ENCODE results near the gene BAIAP2L2.

Gene BAIAP2L2

DNA sequence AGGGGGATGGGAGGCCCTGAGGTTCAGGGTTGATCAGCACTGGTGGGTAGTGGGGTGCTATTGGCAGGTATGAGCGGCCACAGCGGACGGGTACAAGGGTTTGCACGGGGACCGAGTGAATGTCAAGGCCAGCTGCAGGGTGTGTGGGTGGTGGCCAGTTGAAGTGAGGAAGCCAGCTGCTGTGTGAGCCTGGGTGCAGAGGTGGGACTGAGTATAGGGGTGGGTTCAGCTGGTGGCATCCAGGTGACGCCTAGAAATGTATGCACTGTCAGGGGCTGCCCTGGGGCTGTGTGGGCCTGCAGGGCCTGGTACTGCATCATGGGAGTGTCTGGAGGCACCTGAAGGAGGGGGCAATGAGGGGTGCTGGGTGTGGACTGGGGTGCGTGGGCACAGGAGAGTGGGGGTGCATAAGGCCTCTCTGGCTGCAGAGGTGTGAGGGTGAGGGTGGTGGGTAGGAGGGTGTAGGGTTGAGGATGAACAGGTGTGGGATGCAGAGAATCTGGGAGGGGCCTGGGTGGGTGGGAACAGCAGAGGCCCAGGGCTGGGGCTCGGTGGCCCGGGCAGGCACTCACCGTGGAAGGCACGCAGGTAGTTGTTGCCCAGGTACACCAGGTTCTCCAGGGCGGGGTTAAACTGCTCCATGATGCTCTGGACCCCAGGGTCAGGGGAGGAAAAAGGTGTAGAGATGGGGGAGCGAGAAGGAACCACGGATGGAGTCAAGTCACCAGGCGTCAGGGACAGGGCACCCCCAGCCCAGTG is 1.7 kb downstream of the BAIAP2L2 start:
- Histone ChIP-seq H3K4me1 (ENCODE audit: control insufficient read depth in 2 of 2, insufficient read depth in 2 of 2, low read length in 2 of 2) (peaks cover 39 to 54% of the 10 kb centered on the region in 2 donors), H3K9ac (ENCODE audit: low read depth in 1 of 2, low read length in 2 of 2) (peak overlapping the region; percentile 32 to 50), H3K9me3 (ENCODE audit: control insufficient read depth in 2 of 2, low read length in 2 of 2) (no peaks in the 10 kb centered on the region), H3K27me3 (ENCODE audit: control insufficient read depth in 2 of 2, insufficient read depth in 2 of 2, low read length in 2 of 2) (no peaks in the 10 kb centered on the region), H3K4me3 (ENCODE audit: low read length in 2 of 2) (peak overlapping the region in 1 of 2 donors; percentile 82), H3K27ac (ENCODE audit: low read depth in 2 of 2, low read length in 2 of 2) (peak overlapping the region; percentile 98 to 99), H3K36me3 (ENCODE audit: control insufficient read depth in 2 of 2, insufficient read depth in 2 of 2, low read length in 2 of 2) (peaks cover 13 to 20% of the 10 kb centered on the region in 2 donors)

DNA sequence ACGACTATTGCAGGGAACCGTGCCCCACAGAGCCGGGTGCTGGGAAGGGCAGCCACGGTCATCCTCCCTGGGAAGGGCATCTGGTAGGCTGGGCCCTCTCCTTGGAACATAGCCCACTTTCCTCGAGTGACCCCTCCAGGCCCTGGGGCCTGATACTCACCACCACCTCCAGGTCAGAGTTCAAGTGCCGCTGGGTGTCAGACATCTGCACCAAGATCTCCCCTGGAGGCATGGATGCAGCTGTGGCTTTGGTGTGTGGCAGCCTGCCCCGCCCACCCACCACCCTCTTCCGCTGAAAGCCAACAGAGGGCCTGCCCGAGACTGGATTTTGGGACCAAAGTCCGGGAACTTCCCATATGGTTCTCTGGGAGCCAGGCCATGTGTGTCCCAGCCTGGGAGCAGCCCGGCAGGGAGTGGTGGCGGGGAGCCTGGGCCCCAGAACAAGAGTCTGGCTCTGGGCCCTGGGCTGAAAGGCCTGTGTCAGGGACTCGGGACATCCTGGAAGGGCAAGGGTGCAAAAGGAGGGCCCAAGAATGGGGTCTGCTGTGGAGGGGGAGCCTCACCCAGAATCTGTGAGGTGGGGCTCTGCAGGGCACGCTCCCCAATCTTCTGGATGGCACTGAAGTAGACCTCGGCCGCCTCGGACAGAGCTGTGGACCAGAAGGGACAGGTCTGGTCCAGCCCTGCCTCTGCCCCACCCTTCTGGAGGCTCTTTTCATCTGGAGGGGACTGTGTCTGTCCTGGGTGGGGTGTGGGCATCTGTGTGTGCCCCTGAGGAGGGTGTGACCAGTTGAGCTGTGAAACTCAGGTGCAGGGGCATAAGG is 2.6 kb downstream of the BAIAP2L2 start:
- H3K27ac ChIP-seq (ENCODE audit: low read depth in 2 of 2, low read length in 2 of 2): peak overlapping the region; percentile 98 to 99
- no peaks in the 10 kb centered on the region for H3K9me3 ChIP-seq (ENCODE audit: control insufficient read depth in 2 of 2, low read length in 2 of 2)
- H3K36me3 ChIP-seq (ENCODE audit: control insufficient read depth in 2 of 2, insufficient read depth in 2 of 2, low read length in 2 of 2): peaks cover 13 to 20% of the 10 kb centered on the region in 2 donors
- H3K4me1 ChIP-seq (ENCODE audit: control insufficient read depth in 2 of 2, insufficient read depth in 2 of 2, low read length in 2 of 2): peaks cover 39 to 54% of the 10 kb centered on the region in 2 donors
- H3K27me3 ChIP-seq (ENCODE audit: control insufficient read depth in 2 of 2, insufficient read depth in 2 of 2, low read length in 2 of 2): no peaks in the 10 kb centered on the region
- no peak overlapping the region for H3K4me3 ChIP-seq (ENCODE audit: low read length in 2 of 2)
- H3K9ac ChIP-seq (ENCODE audit: low read depth in 1 of 2, low read length in 2 of 2): peak overlapping the region; percentile 32 to 50

DNA sequence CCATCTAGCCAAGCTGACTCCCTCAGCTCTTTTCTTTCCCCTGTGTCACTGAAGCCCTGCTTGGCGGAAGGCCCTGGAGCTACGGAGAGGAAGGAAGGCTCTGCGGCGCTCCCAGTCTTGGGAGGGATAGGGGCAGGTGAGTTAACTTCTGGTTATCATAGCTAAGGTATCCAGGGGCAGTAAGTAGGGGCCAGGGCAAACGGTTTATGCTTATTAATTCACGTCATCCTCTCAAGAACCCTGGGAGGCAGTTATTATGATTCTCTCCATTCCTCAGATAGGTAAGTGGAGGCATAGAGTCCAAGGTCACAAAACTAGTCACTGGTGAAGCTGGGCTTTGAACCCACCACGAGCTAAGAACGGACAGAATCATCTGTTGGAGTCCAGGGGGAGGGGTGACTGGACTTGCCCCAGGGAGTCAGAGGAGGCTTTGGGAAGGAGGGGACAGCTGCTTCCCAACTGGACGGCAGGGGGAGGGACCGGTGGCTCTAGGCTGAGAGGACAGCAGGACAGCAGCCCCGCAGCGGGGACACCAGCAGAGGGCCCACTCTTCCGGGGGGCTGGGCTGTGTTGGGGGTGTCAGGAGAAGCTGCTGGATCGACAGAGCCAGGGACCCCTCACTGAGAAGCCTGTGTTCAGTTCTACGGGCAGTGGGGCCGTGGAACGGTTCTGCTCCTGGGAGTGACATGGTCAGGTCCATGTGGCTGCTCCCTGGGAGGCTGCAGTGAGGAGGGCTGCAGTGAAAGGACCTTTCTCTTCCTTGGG is 3.5 kb downstream of the BAIAP2L2 start:
- H3K4me3 ChIP-seq (ENCODE audit: low read length in 2 of 2): no peak overlapping the region
- H3K36me3 ChIP-seq (ENCODE audit: control insufficient read depth in 2 of 2, insufficient read depth in 2 of 2, low read length in 2 of 2): peaks cover 13 to 20% of the 10 kb centered on the region in 2 donors
- no peaks in the 10 kb centered on the region for H3K9me3 ChIP-seq (ENCODE audit: control insufficient read depth in 2 of 2, low read length in 2 of 2)
- H3K9ac ChIP-seq (ENCODE audit: low read depth in 1 of 2, low read length in 2 of 2): peak overlapping the region; percentile 18 to 32
- peaks cover 34 to 47% of the 10 kb centered on the region in 2 donors for H3K4me1 ChIP-seq (ENCODE audit: control insufficient read depth in 2 of 2, insufficient read depth in 2 of 2, low read length in 2 of 2)
- H3K27me3 ChIP-seq (ENCODE audit: control insufficient read depth in 2 of 2, insufficient read depth in 2 of 2, low read length in 2 of 2): no peaks in the 10 kb centered on the region
- peak overlapping the region; percentile 98 to 99 for H3K27ac ChIP-seq (ENCODE audit: low read depth in 2 of 2, low read length in 2 of 2)

DNA sequence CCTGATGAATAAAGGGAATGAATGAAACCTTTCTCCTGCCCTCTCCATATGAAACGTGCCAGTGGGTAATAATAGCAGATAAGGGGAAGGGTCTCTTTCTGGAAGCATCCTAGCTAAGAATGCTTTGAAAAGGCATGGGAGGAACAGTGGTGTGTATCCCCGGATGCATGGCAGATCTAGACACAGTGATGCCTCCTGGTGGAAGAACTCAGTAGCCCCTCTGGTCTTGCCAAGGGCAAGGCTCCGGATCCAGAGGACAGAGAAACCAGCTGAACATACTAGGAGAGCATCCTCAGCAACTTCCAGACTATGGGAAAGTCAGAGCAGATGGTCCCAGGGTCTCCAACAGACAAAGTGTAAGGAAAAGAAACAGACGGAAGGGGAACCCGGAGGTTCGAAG is 6.4 kb downstream of the BAIAP2L2 start:
- Histone ChIP-seq H3K9ac (ENCODE audit: low read depth in 1 of 2, low read length in 2 of 2) (no peak overlapping the region), H3K36me3 (ENCODE audit: control insufficient read depth in 2 of 2, insufficient read depth in 2 of 2, low read length in 2 of 2) (peaks cover 13 to 20% of the 10 kb centered on the region in 2 donors), H3K9me3 (ENCODE audit: control insufficient read depth in 2 of 2, low read length in 2 of 2) (no peaks in the 10 kb centered on the region), H3K27ac (ENCODE audit: low read depth in 2 of 2, low read length in 2 of 2) (no peak overlapping the region), H3K4me3 (ENCODE audit: low read length in 2 of 2) (no peak overlapping the region), H3K4me1 (ENCODE audit: control insufficient read depth in 2 of 2, insufficient read depth in 2 of 2, low read length in 2 of 2) (peaks cover 16 to 25% of the 10 kb centered on the region in 2 donors), H3K27me3 (ENCODE audit: control insufficient read depth in 2 of 2, insufficient read depth in 2 of 2, low read length in 2 of 2) (no peaks in the 10 kb centered on the region)

DNA sequence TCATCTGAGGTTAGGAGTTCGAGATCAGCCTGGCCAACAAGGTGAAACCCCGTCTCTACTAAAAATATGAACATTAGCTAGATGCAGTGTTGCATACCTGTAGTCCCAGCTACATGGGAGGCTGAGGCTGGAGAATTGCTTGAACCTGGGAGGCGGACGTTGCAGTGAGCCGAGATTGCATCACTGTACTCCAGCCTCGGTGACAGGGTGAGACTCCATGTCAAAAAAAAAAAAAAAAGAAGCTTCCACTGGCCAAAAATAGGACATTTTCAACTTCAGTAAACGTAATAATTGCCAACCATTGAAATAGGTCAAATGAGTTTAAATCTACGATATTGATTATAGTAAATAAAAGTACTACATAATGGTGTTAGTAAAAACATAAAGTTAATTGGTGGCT is 6.8 kb downstream of the BAIAP2L2 start:
- H3K4me3 ChIP-seq (ENCODE audit: low read length in 2 of 2): no peak overlapping the region
- H3K36me3 ChIP-seq (ENCODE audit: control insufficient read depth in 2 of 2, insufficient read depth in 2 of 2, low read length in 2 of 2): peaks cover 15 to 20% of the 10 kb centered on the region in 2 donors
- no peaks in the 10 kb centered on the region for H3K9me3 ChIP-seq (ENCODE audit: control insufficient read depth in 2 of 2, low read length in 2 of 2)
- H3K27me3 ChIP-seq (ENCODE audit: control insufficient read depth in 2 of 2, insufficient read depth in 2 of 2, low read length in 2 of 2): no peaks in the 10 kb centered on the region
- H3K27ac ChIP-seq (ENCODE audit: low read depth in 2 of 2, low read length in 2 of 2): no peak overlapping the region
- no peak overlapping the region for H3K9ac ChIP-seq (ENCODE audit: low read depth in 1 of 2, low read length in 2 of 2)
- H3K4me1 ChIP-seq (ENCODE audit: control insufficient read depth in 2 of 2, insufficient read depth in 2 of 2, low read length in 2 of 2): peaks cover 14 to 20% of the 10 kb centered on the region in 2 donors

DNA sequence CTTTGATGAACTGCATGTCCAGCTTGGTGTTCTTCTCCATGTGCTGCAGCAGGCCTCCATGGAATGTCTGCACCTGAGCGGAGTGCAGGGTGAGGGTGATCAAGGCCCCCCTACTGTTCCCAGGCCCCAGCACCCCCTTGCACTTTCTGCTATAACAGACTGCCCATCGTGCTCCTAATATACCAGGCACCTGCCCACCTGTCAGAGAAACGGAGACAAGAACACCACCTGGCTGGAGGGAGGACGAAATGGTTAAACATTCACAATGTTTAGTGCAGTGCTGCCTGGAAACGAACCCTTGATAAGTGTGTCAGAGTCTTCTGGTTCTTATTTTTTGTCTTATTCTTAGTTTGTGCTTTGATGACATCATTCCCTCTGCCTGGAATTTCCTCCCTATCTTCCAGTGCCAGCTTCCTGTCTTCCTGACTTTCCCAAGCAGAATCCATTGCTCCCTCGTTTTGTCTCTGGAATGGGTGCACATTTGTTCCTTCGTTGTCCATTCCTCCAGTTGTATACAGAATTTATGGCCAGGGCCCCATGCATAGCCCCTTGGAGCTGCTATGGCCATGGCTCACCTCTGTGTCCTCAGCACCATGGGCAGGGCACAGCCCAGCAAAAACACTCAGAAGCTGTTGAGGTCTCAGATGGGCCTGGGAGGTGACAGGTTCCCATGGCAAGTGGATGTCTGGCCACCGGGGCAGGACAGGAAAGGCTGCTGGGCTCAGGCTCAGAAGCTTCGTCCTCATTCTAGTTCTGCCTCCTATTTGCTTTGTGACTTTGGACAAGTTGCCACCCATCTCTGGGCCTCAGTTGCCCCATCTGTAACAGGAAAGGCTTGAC is 11.9 kb downstream of the BAIAP2L2 start:
- peaks cover 2 to 4% of the 10 kb centered on the region in 2 donors for H3K4me1 ChIP-seq (ENCODE audit: control insufficient read depth in 2 of 2, insufficient read depth in 2 of 2, low read length in 2 of 2)
- H3K36me3 ChIP-seq (ENCODE audit: control insufficient read depth in 2 of 2, insufficient read depth in 2 of 2, low read length in 2 of 2): peaks cover 8 to 11% of the 10 kb centered on the region in 2 donors
- no peak overlapping the region for H3K9ac ChIP-seq (ENCODE audit: low read depth in 1 of 2, low read length in 2 of 2)
- H3K27ac ChIP-seq (ENCODE audit: low read depth in 2 of 2, low read length in 2 of 2): no peak overlapping the region
- no peaks in the 10 kb centered on the region for H3K27me3 ChIP-seq (ENCODE audit: control insufficient read depth in 2 of 2, insufficient read depth in 2 of 2, low read length in 2 of 2)
- no peak overlapping the region for H3K4me3 ChIP-seq (ENCODE audit: low read length in 2 of 2)
- no peaks in the 10 kb centered on the region for H3K9me3 ChIP-seq (ENCODE audit: control insufficient read depth in 2 of 2, low read length in 2 of 2)

DNA sequence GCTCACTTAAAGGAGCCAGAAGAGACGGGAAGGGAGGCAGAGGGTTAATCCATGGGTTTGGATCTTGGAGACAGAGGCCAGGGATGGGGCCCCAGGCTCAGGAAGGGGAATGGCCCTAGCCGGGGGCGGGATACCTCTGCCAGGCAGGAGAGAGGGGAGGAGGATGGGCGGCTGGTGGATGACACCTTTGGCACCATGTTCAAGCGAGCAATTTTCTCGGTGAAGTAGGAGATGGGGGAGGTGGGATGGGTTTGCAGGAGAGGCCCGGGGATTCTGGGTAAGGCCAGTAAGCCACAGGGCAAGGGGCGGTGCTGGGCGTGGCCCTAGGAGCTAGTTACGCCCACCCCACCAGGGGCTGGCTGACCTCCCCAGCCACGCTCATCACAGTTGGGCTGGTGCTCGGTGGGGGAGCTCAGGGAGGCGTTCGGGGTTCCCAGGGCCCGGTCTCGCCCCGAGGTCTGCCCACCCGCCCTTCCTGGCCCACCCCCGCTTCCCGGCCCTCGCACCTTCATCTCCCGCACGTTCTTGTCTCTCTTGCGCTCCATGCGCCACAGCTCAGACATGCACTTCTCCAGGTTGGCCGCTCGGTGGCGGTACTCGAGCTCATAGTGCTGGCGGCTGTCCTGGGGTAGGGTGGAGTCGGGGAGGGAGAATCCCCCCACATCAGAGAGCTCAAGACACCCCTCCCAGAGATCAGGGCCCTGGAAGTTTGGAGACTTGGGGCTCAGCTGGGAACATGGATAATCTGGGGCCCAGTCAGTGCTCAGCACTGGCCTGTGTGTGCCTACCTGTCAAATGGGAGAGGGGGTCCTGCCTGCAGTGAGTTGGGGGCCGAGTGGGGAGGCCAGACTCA is 12.7 kb downstream of the BAIAP2L2 start:
- H3K27ac ChIP-seq (ENCODE audit: low read depth in 2 of 2, low read length in 2 of 2): no peak overlapping the region
- H3K4me1 ChIP-seq (ENCODE audit: control insufficient read depth in 2 of 2, insufficient read depth in 2 of 2, low read length in 2 of 2): peaks cover 2 to 4% of the 10 kb centered on the region in 2 donors
- no peaks in the 10 kb centered on the region for H3K27me3 ChIP-seq (ENCODE audit: control insufficient read depth in 2 of 2, insufficient read depth in 2 of 2, low read length in 2 of 2)
- no peaks in the 10 kb centered on the region for H3K9me3 ChIP-seq (ENCODE audit: control insufficient read depth in 2 of 2, low read length in 2 of 2)
- H3K9ac ChIP-seq (ENCODE audit: low read depth in 1 of 2, low read length in 2 of 2): no peak overlapping the region
- peaks cover 12 to 16% of the 10 kb centered on the region in 2 donors for H3K36me3 ChIP-seq (ENCODE audit: control insufficient read depth in 2 of 2, insufficient read depth in 2 of 2, low read length in 2 of 2)
- H3K4me3 ChIP-seq (ENCODE audit: low read length in 2 of 2): no peak overlapping the region

DNA sequence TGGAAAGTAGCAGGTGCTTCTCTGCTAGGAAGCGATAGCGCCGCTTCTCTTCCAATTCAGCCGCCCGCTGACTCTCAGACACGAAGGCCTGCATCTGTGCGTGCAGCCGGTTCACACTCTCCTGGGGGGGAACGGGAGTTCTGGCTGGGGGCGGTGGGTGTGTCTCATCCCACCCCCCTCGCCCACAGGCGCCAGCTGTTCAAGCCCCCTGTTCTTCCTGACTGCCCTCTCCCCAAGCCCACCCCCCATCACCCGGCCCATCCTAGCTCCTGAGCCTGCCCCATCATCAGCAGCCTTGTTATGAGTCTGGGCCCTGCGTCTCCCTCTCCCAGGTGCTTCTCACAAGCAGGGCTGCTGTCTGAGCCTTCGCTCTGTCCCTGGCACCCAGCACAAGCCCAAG is 13.4 kb downstream of the BAIAP2L2 start:
- no peak overlapping the region for H3K9ac ChIP-seq (ENCODE audit: low read depth in 1 of 2, low read length in 2 of 2)
- H3K9me3 ChIP-seq (ENCODE audit: control insufficient read depth in 2 of 2, low read length in 2 of 2): no peaks in the 10 kb centered on the region
- H3K27ac ChIP-seq (ENCODE audit: low read depth in 2 of 2, low read length in 2 of 2): no peak overlapping the region
- peaks cover 2 to 3% of the 10 kb centered on the region in 2 donors for H3K4me1 ChIP-seq (ENCODE audit: control insufficient read depth in 2 of 2, insufficient read depth in 2 of 2, low read length in 2 of 2)
- H3K36me3 ChIP-seq (ENCODE audit: control insufficient read depth in 2 of 2, insufficient read depth in 2 of 2, low read length in 2 of 2): peaks cover 17 to 18% of the 10 kb centered on the region in 2 donors
- no peaks in the 10 kb centered on the region for H3K27me3 ChIP-seq (ENCODE audit: control insufficient read depth in 2 of 2, insufficient read depth in 2 of 2, low read length in 2 of 2)
- no peak overlapping the region for H3K4me3 ChIP-seq (ENCODE audit: low read length in 2 of 2)

DNA sequence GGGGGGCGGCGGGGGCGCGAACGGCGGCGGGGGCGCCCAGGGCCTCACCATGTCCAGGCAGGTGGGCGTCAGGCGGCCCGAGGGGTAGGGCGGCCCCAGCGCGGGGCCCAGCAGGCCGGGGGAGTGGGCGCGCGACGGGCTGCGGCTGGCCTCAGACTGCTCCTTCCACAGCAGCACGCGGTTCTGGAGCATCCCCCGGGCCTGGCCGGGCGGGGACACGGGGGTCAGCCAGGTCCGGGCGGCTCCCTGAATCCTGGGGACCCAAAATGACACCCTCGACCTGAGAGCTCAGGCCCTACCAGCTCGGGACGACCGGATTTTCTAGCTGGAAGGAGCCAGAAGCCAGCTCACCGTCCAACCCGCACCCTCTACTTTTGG is 21.0 kb downstream of the BAIAP2L2 start:
- H3K9ac ChIP-seq (ENCODE audit: low read depth in 1 of 2, low read length in 2 of 2): no peak overlapping the region
- no peaks in the 10 kb centered on the region for H3K27me3 ChIP-seq (ENCODE audit: control insufficient read depth in 2 of 2, insufficient read depth in 2 of 2, low read length in 2 of 2)
- no peaks in the 10 kb centered on the region for H3K9me3 ChIP-seq (ENCODE audit: control insufficient read depth in 2 of 2, low read length in 2 of 2)
- no peaks in the 10 kb centered on the region for H3K4me1 ChIP-seq (ENCODE audit: control insufficient read depth in 2 of 2, insufficient read depth in 2 of 2, low read length in 2 of 2)
- peaks cover 26 to 35% of the 10 kb centered on the region in 2 donors for H3K36me3 ChIP-seq (ENCODE audit: control insufficient read depth in 2 of 2, insufficient read depth in 2 of 2, low read length in 2 of 2)
- no peak overlapping the region for H3K4me3 ChIP-seq (ENCODE audit: low read length in 2 of 2)
- H3K27ac ChIP-seq (ENCODE audit: low read depth in 2 of 2, low read length in 2 of 2): no peak overlapping the region
